ENCODE results near the gene HOXA11. TPM values are rescaled to one million over a fixed set of nuclear protein-coding genes. Genes with fewer than 3 reads are reported as not detected.

Gene HOXA11
- total RNA-seq (not detected), polyA plus RNA-seq (not detected)

DNA sequence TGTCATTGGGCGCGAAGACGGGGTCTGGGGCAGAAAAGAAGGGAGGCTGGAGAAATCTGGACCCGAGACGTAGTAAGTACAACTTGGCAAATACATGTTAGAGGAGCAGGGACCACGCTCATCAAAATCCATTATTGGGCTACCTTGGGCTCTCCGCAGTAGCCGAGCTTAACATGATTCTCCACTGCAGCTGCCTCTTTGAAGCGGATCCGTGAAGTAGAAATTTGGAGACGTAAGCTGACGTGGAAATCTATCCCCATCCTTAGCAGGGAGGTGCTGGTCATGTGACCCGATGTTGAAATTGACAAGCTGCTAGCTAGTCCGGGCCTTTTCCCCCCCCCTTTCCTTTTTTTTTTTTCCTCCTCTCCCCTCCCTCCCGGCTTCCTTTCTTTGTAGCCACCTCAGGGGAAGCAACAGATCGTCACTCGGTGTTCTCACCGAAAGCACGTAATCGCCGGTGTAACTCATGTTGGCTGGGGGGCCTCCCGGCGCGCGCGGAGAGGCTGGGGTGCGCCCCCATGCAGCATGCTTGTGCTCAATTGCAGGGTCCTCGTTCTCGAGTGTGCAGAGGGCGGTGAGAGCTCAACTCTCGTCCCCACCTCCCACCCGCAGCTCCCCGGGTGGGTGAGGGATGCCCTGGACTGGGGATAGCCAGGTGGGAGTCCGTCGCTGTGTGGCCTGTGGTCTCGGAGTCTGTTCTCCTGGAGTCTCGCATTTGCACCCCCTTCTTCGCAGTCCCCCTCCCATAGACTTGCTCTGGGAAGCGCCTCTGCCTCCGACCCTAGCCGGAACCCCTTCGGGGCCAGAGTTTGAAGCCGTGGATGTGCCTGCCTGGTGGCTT is at the start of gene HOXA11:
Gene HOXA11, minus strand, starts transcription at position 220 of the 841 bp plus-strand sequence. Its CDS starts 88 bp downstream, at position 132.
- no peak within 1 kb of the TSS for H3K27ac ChIP-seq (ENCODE audit: insufficient read depth, low read length, poor library complexity, severe bottlenecking)
- H3K27me3 ChIP-seq (ENCODE audit: control insufficient read depth, insufficient read depth, low read length): peaks cover 49% of the 10 kb centered on the region
- peaks cover 15 to 67% (median 43%) of the 10 kb centered on the region in 4 donors for H3K4me1 Mint-ChIP-seq
- peak in 1 of 2 donors; percentile 8 for ATAC-seq (ENCODE audit: low read depth in 2 of 2)
- peaks cover 52% of the 10 kb centered on the region for H3K4me1 ChIP-seq (ENCODE audit: control insufficient read depth, insufficient read depth, low read length, poor library complexity, severe bottlenecking)
- H3K27ac Mint-ChIP-seq: peak within 1 kb of the TSS; percentile 34 to 57 (median 57)
- H3K36me3 ChIP-seq (ENCODE audit: control insufficient read depth, insufficient read depth, low read length): no peaks in the 10 kb centered on the region
- no peaks in the 10 kb centered on the region for H3K36me3 Mint-ChIP-seq
- H3K4me3 ChIP-seq (ENCODE audit: low read depth, low read length): peak within 1 kb of the TSS; percentile 37
- peaks cover 0 to 15% (median 0%) of the 10 kb centered on the region in 7 donors for H3K9me3 Mint-ChIP-seq
- H3K9me3 ChIP-seq (ENCODE audit: control insufficient read depth in 2 of 2, low read length in 2 of 2): peaks cover 3 to 7% of the 10 kb centered on the region in 2 experiments
- DNase-seq: no peak
- peaks cover 95% of the 10 kb centered on the region for H3K27me3 Mint-ChIP-seq
- H3K4me3 Mint-ChIP-seq: peak within 1 kb of the TSS; percentile 81 to 91 (median 87)

DNA sequence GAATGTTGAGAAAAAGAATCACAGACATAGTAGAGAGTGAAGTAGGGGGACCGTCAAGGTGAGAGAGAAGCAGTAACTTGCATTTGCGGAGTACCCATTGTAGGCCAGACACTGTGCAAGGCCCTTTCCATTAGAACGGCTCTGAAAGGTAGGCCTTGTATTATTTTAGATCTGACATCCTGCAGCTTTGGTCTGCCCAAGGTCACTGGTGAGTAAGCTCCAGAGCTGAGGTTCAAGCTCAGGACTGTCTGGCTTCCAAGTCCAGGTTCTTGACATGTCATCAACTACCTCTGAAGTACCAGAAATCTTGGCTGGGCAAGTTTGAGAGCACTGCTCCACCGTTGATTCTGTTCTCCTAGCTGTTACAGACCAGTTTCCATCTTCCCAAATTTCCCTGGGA is 44.4 kb upstream of the HOXA11 start:
- H3K27ac ChIP-seq (ENCODE audit: insufficient read depth, low read length, poor library complexity, severe bottlenecking): no peak overlapping the region
- no peaks in the 10 kb centered on the region for H3K9me3 ChIP-seq (ENCODE audit: control insufficient read depth in 2 of 2, low read length in 2 of 2)
- H3K27me3 Mint-ChIP-seq: peaks cover 81% of the 10 kb centered on the region
- H3K4me1 Mint-ChIP-seq: peaks cover 0 to 2% (median under 1%) of the 10 kb centered on the region in 4 donors
- H3K4me3 Mint-ChIP-seq: no peak overlapping the region
- no peak for DNase-seq
- H3K9me3 Mint-ChIP-seq: no peaks in the 10 kb centered on the region
- peaks cover 21% of the 10 kb centered on the region for H3K27me3 ChIP-seq (ENCODE audit: control insufficient read depth, insufficient read depth, low read length)
- no peak for ATAC-seq (ENCODE audit: low read depth in 2 of 2)
- no peaks in the 10 kb centered on the region for H3K36me3 Mint-ChIP-seq
- no peaks in the 10 kb centered on the region for H3K36me3 ChIP-seq (ENCODE audit: control insufficient read depth, insufficient read depth, low read length)
- H3K4me1 ChIP-seq (ENCODE audit: control insufficient read depth, insufficient read depth, low read length, poor library complexity, severe bottlenecking): no peaks in the 10 kb centered on the region
- no peak overlapping the region for H3K4me3 ChIP-seq (ENCODE audit: low read depth, low read length)
- no peak overlapping the region for H3K27ac Mint-ChIP-seq

DNA sequence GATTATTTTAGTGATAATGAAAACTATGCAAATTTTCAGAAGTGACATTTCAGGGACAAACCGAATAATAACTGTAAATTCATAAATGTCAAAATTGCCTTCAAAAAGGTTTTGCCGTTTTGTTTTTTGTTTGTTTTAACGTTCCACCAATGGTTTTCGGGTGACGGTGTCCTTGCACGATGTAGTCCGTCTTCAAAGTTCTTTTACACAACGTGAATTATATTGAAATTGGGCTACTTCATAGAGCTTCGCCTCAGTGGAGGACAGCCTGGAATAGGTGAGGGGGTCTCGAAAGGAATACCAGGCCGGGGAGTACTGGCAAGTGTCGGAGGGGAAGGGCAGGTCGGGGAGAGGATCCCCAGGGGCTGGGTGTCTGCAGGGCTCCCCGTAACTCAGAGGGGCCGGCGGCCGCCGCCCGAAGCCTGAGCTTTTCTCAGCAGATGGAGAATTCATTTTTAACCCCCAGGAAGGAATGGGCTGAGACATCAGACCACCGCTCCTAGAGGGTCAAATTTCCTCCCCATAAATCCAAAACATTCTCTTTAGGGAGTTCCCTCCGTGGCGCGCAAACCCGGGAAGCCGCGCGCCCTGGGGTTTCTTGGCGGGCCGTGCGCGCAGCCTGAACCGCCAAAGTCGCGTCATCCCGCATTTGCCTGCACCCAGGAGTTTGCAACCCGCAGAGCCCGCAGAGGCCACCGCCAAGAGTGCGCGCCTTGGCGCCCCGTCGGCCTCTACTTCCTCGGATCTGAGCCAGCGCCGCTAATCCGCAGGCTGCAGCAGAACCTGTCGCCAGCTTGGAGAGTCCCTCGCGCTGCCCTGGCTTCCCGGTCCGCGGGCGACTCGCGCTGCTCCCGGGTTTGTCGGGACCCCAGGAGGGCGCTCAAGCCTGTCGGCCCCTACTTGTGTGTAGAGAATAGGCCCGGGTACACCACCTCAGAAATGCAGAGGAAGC is 40.2 kb upstream of the HOXA11 start:
- H3K36me3 ChIP-seq (ENCODE audit: control insufficient read depth, insufficient read depth, low read length): no peaks in the 10 kb centered on the region
- no peaks in the 10 kb centered on the region for H3K9me3 ChIP-seq (ENCODE audit: control insufficient read depth in 2 of 2, low read length in 2 of 2)
- DNase-seq (no peak), ATAC-seq (ENCODE audit: low read depth in 2 of 2) (no peak)
- Mint-ChIP-seq H3K4me1 (peaks cover 0 to 5% (median under 1%) of the 10 kb centered on the region in 4 donors), H3K27ac (no peak overlapping the region), H3K27me3 (peaks cover 91% of the 10 kb centered on the region), H3K4me3 (no peak overlapping the region), H3K9me3 (peaks cover 0 to 2% (median 0%) of the 10 kb centered on the region in 7 donors), H3K36me3 (no peaks in the 10 kb centered on the region)
- no peak overlapping the region for H3K4me3 ChIP-seq (ENCODE audit: low read depth, low read length)
- peaks cover 55% of the 10 kb centered on the region for H3K27me3 ChIP-seq (ENCODE audit: control insufficient read depth, insufficient read depth, low read length)
- H3K4me1 ChIP-seq (ENCODE audit: control insufficient read depth, insufficient read depth, low read length, poor library complexity, severe bottlenecking): no peaks in the 10 kb centered on the region
- H3K27ac ChIP-seq (ENCODE audit: insufficient read depth, low read length, poor library complexity, severe bottlenecking): no peak overlapping the region

DNA sequence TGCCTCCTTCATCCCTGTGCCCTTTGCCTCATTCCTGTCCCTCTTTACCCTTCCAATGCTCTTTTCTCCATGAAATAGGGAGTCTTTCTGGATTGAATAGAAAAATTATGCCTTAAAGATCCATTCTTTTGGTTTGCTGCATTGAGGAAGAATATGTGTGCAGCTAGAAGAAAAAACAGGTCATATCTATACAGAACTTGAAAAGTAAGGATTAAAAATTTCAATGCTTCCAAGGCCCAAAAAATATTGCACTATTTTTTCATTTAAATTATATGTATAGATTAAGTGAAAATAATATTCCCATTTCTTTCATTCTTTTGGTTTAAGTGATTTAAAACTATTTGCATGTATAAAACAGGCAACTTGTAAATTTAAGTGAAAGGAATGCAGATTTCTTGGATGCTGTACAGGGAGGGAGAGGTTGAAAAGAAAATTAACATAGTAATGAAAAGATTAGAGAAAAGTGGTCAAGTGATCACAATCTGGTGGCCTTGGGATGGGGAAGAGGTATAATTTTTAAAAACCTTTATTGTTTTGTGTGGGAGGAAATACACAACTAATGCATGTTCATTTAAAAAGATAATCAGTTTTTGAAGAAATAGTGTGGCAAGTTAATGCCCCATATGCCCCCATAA is 39.0 kb upstream of the HOXA11 start:
- Mint-ChIP-seq H3K27me3 (peaks cover 91% of the 10 kb centered on the region), H3K4me3 (no peak overlapping the region), H3K36me3 (peaks cover 4% of the 10 kb centered on the region), H3K4me1 (peaks cover 0 to 13% (median 2%) of the 10 kb centered on the region in 4 donors), H3K27ac (no peak overlapping the region), H3K9me3 (peaks cover 0 to 2% (median 0%) of the 10 kb centered on the region in 7 donors)
- Histone ChIP-seq H3K27ac (ENCODE audit: insufficient read depth, low read length, poor library complexity, severe bottlenecking) (no peak overlapping the region), H3K36me3 (ENCODE audit: control insufficient read depth, insufficient read depth, low read length) (no peaks in the 10 kb centered on the region), H3K9me3 (ENCODE audit: control insufficient read depth in 2 of 2, low read length in 2 of 2) (no peaks in the 10 kb centered on the region), H3K4me3 (ENCODE audit: low read depth, low read length) (no peak overlapping the region), H3K4me1 (ENCODE audit: control insufficient read depth, insufficient read depth, low read length, poor library complexity, severe bottlenecking) (no peaks in the 10 kb centered on the region), H3K27me3 (ENCODE audit: control insufficient read depth, insufficient read depth, low read length) (peaks cover 63% of the 10 kb centered on the region)
- no peak for DNase-seq
- no peak for ATAC-seq (ENCODE audit: low read depth in 2 of 2)

DNA sequence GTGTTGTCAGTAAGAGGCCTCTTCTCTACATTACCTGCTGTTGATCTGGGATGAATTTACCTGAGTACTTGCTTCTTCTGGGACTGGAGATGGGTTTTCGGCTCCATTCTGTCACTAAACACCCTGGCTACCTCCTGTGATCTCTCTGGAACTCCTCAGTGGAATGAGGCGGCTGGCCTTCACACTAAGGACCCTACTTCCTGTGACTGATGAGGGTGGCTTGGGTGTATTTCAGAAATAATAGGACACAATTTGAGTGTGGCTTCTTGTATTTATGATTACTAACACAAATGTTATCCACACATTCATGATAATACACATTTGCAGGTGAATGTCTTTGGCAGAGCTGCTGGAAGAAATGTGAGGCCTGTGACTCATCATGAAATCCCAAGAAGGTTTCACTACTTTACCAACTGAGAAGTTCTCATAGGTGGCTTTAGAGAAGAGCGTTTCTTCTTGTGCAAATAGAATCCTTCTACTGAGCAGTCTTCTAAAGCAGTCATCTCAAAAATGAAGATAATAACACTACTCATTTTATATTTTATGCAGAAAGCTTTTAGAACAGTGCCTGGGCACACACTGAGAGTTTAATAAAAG is 36.3 kb upstream of the HOXA11 start:
- peaks cover 0 to 2% (median 0%) of the 10 kb centered on the region in 7 donors for H3K9me3 Mint-ChIP-seq
- no peak overlapping the region for H3K27ac Mint-ChIP-seq

DNA sequence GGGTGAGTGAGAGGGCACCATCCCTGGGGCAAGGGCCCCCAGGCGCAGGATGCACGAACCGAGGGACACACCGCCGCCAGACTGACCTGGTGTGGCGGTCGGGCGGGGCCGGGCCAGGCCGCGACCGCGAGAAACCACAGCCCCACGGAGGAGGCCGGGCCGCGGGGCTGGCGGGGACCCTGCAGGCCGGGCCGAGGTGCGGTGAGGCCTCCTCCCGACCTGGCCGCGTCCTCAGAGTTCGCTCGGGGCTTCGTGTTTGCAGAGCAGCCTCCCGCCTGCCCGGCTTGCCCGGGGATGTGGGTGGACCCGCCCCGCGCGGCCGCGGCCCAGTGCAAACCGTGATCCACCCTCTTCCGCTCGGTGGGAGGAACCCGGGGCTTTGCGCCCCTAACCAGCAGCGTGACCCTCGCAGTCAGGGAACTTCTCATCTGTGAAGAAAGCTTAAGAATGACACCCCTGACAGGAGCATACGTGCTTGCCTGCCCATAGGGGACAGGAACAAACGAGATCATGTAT is 35.5 kb upstream of the HOXA11 start:
- Histone ChIP-seq H3K4me3 (ENCODE audit: low read depth, low read length) (no peak overlapping the region), H3K36me3 (ENCODE audit: control insufficient read depth, insufficient read depth, low read length) (no peaks in the 10 kb centered on the region), H3K27me3 (ENCODE audit: control insufficient read depth, insufficient read depth, low read length) (peaks cover 65% of the 10 kb centered on the region), H3K4me1 (ENCODE audit: control insufficient read depth, insufficient read depth, low read length, poor library complexity, severe bottlenecking) (no peaks in the 10 kb centered on the region), H3K9me3 (ENCODE audit: control insufficient read depth in 2 of 2, low read length in 2 of 2) (no peaks in the 10 kb centered on the region), H3K27ac (ENCODE audit: insufficient read depth, low read length, poor library complexity, severe bottlenecking) (no peak overlapping the region)
- no peak overlapping the region for H3K27ac Mint-ChIP-seq
- H3K4me3 Mint-ChIP-seq: no peak overlapping the region
- H3K9me3 Mint-ChIP-seq: peaks cover 0 to 2% (median 0%) of the 10 kb centered on the region in 7 donors
- H3K27me3 Mint-ChIP-seq: peaks cover 82% of the 10 kb centered on the region
- H3K4me1 Mint-ChIP-seq: peaks cover 0 to 14% (median 2%) of the 10 kb centered on the region in 4 donors
- ATAC-seq (ENCODE audit: low read depth in 2 of 2) (no peak), DNase-seq (no peak)
- H3K36me3 Mint-ChIP-seq: peaks cover 4% of the 10 kb centered on the region

More for the DNA sequence above, 36.3 kb upstream of the HOXA11 start:
- peaks cover 83% of the 10 kb centered on the region for H3K27me3 Mint-ChIP-seq
- no peak overlapping the region for H3K4me3 ChIP-seq (ENCODE audit: low read depth, low read length)
- no peak overlapping the region for H3K27ac ChIP-seq (ENCODE audit: insufficient read depth, low read length, poor library complexity, severe bottlenecking)
- no peak for DNase-seq
- H3K4me1 Mint-ChIP-seq: peaks cover 0 to 14% (median 2%) of the 10 kb centered on the region in 4 donors
- H3K36me3 Mint-ChIP-seq: peaks cover 4% of the 10 kb centered on the region
- no peaks in the 10 kb centered on the region for H3K36me3 ChIP-seq (ENCODE audit: control insufficient read depth, insufficient read depth, low read length)
- H3K4me1 ChIP-seq (ENCODE audit: control insufficient read depth, insufficient read depth, low read length, poor library complexity, severe bottlenecking): no peaks in the 10 kb centered on the region
- H3K9me3 ChIP-seq (ENCODE audit: control insufficient read depth in 2 of 2, low read length in 2 of 2): no peaks in the 10 kb centered on the region
- no peak overlapping the region for H3K4me3 Mint-ChIP-seq
- peaks cover 66% of the 10 kb centered on the region for H3K27me3 ChIP-seq (ENCODE audit: control insufficient read depth, insufficient read depth, low read length)
- ATAC-seq (ENCODE audit: low read depth in 2 of 2): no peak

DNA sequence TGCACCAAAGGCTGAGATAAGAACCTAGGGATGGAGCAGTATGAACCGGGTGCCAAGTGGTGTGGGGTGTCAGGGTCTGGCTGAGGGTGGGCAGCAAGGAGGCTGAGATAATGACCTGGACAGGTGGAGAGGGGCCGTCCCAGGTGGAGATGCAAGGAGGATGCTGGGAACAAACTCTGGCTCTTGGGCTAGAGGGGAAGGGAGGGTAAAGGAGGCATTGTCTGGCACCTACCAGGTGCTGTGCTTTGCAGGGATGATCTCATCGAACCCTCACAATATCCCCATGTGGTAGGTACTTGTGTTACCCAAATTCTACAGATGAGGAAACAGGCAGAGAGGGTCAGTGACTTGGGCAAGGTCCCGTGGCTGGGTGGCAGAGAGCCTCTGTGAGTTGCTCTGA is 34.8 kb upstream of the HOXA11 start:
- DNase-seq: no peak
- no peak for ATAC-seq (ENCODE audit: low read depth in 2 of 2)
- Histone ChIP-seq H3K4me3 (ENCODE audit: low read depth, low read length) (no peak overlapping the region), H3K36me3 (ENCODE audit: control insufficient read depth, insufficient read depth, low read length) (no peaks in the 10 kb centered on the region), H3K9me3 (ENCODE audit: control insufficient read depth in 2 of 2, low read length in 2 of 2) (no peaks in the 10 kb centered on the region), H3K27me3 (ENCODE audit: control insufficient read depth, insufficient read depth, low read length) (peaks cover 63% of the 10 kb centered on the region), H3K4me1 (ENCODE audit: control insufficient read depth, insufficient read depth, low read length, poor library complexity, severe bottlenecking) (no peaks in the 10 kb centered on the region), H3K27ac (ENCODE audit: insufficient read depth, low read length, poor library complexity, severe bottlenecking) (no peak overlapping the region)
- Mint-ChIP-seq H3K27me3 (peaks cover 84% of the 10 kb centered on the region), H3K27ac (no peak overlapping the region), H3K4me1 (peaks cover 0 to 13% (median 1%) of the 10 kb centered on the region in 4 donors), H3K36me3 (peaks cover 4% of the 10 kb centered on the region), H3K9me3 (peaks cover 0 to 2% (median 0%) of the 10 kb centered on the region in 7 donors), H3K4me3 (peak overlapping the region in 2 of 4 donors; percentile 9 to 11)
